H9 (cell line): ENCODE measurements around the gene SLC12A8. TPM values are rescaled to one million over a fixed set of nuclear protein-coding genes. Genes with fewer than 3 reads are reported as not detected.

ENCODE experiments used
- DNase-seq: peaks from one replicate; pipeline ENCODE4 v3.0.0-alpha.2; 2017
- H2AFZ ChIP-seq: one replicate; pipeline ENCODE4 v1.6.1; 2013; ENCODE audit warnings: mild to moderate bottlenecking, low read length, control low read depth, moderate library complexity
- H2AK5ac ChIP-seq: 2 replicates; pipeline ENCODE4 v1.6.1; 2013; ENCODE audit warnings: low read length, control low read depth, mixed read lengths; ENCODE audit not compliant: insufficient read length
- H2BK120ac ChIP-seq: one replicate; pipeline ENCODE4 v1.6.1; 2013; ENCODE audit warnings: low read depth, mild to moderate bottlenecking, low read length, control low read depth, inconsistent platforms; ENCODE audit not compliant: poor library complexity, severe bottlenecking
- H2BK12ac ChIP-seq: 2 replicates; pipeline ENCODE4 v1.6.1; 2013; ENCODE audit warnings: low read length, control low read depth, mixed read lengths, low read depth; ENCODE audit not compliant: insufficient read length
- H2BK15ac ChIP-seq: 2 replicates; pipeline ENCODE4 v1.6.1; 2013; ENCODE audit warnings: low read depth, low read length, control low read depth
- H2BK20ac ChIP-seq: one replicate; pipeline ENCODE4 v1.6.1; 2013; ENCODE audit warnings: low read depth, mild to moderate bottlenecking, low read length, control low read depth, inconsistent platforms; ENCODE audit not compliant: poor library complexity, severe bottlenecking
- H2BK5ac ChIP-seq: 2 replicates; pipeline ENCODE4 v1.6.1; 2013; ENCODE audit warnings: low read length, control low read depth, mixed read lengths; ENCODE audit not compliant: insufficient read length
- H3K14ac ChIP-seq: 2 replicates; pipeline ENCODE4 v1.6.1; 2013; ENCODE audit warnings: low read length, control low read depth; ENCODE audit not compliant: insufficient read depth
- H3K18ac ChIP-seq: 2 replicates; pipeline ENCODE4 v1.6.1; 2013; ENCODE audit warnings: low read depth, mild to moderate bottlenecking, mixed read lengths, low read length, control low read depth; ENCODE audit not compliant: insufficient read length
- H3K23ac ChIP-seq: 2 replicates; pipeline ENCODE4 v1.6.1; 2013; ENCODE audit warnings: low read length, control low read depth, mixed read lengths, low read depth; ENCODE audit not compliant: insufficient read length
- H3K23me2 ChIP-seq: 2 replicates; pipeline ENCODE4 v1.6.1; 2013; ENCODE audit warnings: low read depth, mild to moderate bottlenecking, mixed read lengths, low read length, control low read depth; ENCODE audit not compliant: insufficient read length, poor library complexity, severe bottlenecking
- H3K27ac ChIP-seq: 2 replicates; pipeline ENCODE4 v1.5.1; 2013; ENCODE audit warnings: low read length, control low read depth, mixed read lengths, low read depth; ENCODE audit not compliant: insufficient read length
- H3K27me3 ChIP-seq: 2 replicates; pipeline ENCODE4 v1.6.1; 2013; ENCODE audit warnings: low read length, control low read depth, inconsistent platforms; ENCODE audit not compliant: insufficient read depth
- H3K4ac ChIP-seq: 2 replicates; pipeline ENCODE4 v1.6.1; 2013; ENCODE audit warnings: low read depth, mild to moderate bottlenecking, control low read depth, inconsistent platforms, low read length, moderate library complexity
- H3K4me1 ChIP-seq: 2 replicates; pipeline ENCODE4 v1.6.1; 2013; ENCODE audit warnings: low read length, control low read depth, inconsistent platforms; ENCODE audit not compliant: insufficient read depth
- H3K4me2 ChIP-seq: 2 replicates; pipeline ENCODE4 v1.6.1; 2013; ENCODE audit warnings: low read length, control low read depth, mixed read lengths; ENCODE audit not compliant: insufficient read length, insufficient read depth
- H3K56ac ChIP-seq: 2 replicates; pipeline ENCODE4 v1.6.1; 2013; ENCODE audit warnings: low read depth, mild to moderate bottlenecking, mixed read lengths, low read length, control low read depth; ENCODE audit not compliant: insufficient read length
- H3K79me1 ChIP-seq: 2 replicates; pipeline ENCODE4 v1.6.1; 2013; ENCODE audit warnings: low read depth, mild to moderate bottlenecking, moderate library complexity, low read length, control low read depth, inconsistent platforms; ENCODE audit not compliant: insufficient read depth, poor library complexity, severe bottlenecking
- H3K79me2 ChIP-seq: 2 replicates; pipeline ENCODE4 v1.6.1; 2013; ENCODE audit warnings: low read length, control low read depth, inconsistent platforms; ENCODE audit not compliant: insufficient read depth
- H3K9ac ChIP-seq: 2 replicates; pipeline ENCODE4 v1.6.1; 2013; ENCODE audit warnings: low read length, control low read depth, mixed read lengths; ENCODE audit not compliant: insufficient read length; ENCODE audit errors: extremely low read depth
- H3K9me3 ChIP-seq: one replicate; pipeline ENCODE4 v1.6.1; 2013; ENCODE audit warnings: low read depth, low read length, inconsistent platforms; ENCODE audit not compliant: control insufficient read depth
- H3T11ph ChIP-seq: one replicate; pipeline ENCODE4 v1.6.1; 2013; ENCODE audit warnings: mild to moderate bottlenecking, low read length, control low read depth, inconsistent platforms
- H4K20me1 ChIP-seq: one replicate; pipeline ENCODE4 v1.6.1; 2013; ENCODE audit not compliant: control insufficient read depth, insufficient read length, insufficient read depth
- H4K5ac ChIP-seq: 2 replicates; pipeline ENCODE4 v1.6.1; 2013; ENCODE audit warnings: low read depth, mild to moderate bottlenecking, mixed read lengths, low read length, control low read depth; ENCODE audit not compliant: insufficient read length
- H4K8ac ChIP-seq: replicated peaks from 2 replicates; pipeline ENCODE4 v1.6.1; 2013; ENCODE audit warnings: low read length, control low read depth, mixed read lengths, low read depth; ENCODE audit not compliant: insufficient read length
- H4K91ac ChIP-seq: 2 replicates; pipeline ENCODE4 v1.6.1; 2013; ENCODE audit warnings: low read depth, mild to moderate bottlenecking, moderate library complexity, mixed read lengths, low read length, control low read depth; ENCODE audit not compliant: insufficient read length
- H3K27ac Mint-ChIP-seq, 3 experiments: 2 replicates in 2 of 3; 3 replicates in 1 of 3; pipeline ENCODE4 v1.8.0; 2020 to 2021; ENCODE audit warnings: mixed read lengths in 3 of 3, mild to moderate bottlenecking in 1 of 3, moderate library complexity in 1 of 3
- H3K27me3 Mint-ChIP-seq: 2 replicates; pipeline ENCODE4 v1.8.0; 2021; ENCODE audit warnings: low read depth, mild to moderate bottlenecking, moderate library complexity, mixed read lengths
- H3K36me3 Mint-ChIP-seq, 3 experiments: 2 replicates in 2 of 3; 3 replicates in 1 of 3; pipeline ENCODE4 v1.8.0; 2020 to 2021; ENCODE audit warnings: low read depth in 3 of 3, mixed read lengths in 3 of 3; ENCODE audit not compliant: insufficient read depth in 1 of 3
- H3K4me1 Mint-ChIP-seq, 2 experiments: 2 replicates each; pipeline ENCODE4 v1.8.0; 2020; ENCODE audit warnings: mixed read lengths in 2 of 2
- H3K4me3 Mint-ChIP-seq, 2 experiments: 2 replicates in 1 of 2; 3 replicates in 1 of 2; pipeline ENCODE4 v1.8.0; 2020 to 2021; ENCODE audit warnings: mild to moderate bottlenecking in 2 of 2, mixed read lengths in 2 of 2, moderate library complexity in 1 of 2
- H3K9me3 Mint-ChIP-seq, 2 experiments: 2 replicates in 1 of 2; 3 replicates in 1 of 2; pipeline ENCODE4 v1.8.0; 2020; ENCODE audit warnings: mild to moderate bottlenecking in 2 of 2, mixed read lengths in 2 of 2, moderate library complexity in 1 of 2
- CTCF ChIP-seq: fragments of 200-600 bp; sonication (generic); conservative IDR thresholded peaks from 3 replicates; pipeline ENCODE4 v1.8.0; 2021; ENCODE audit warnings: antibody characterized with exemption, mild to moderate bottlenecking
- WGBS: extraction: QIAGEN DNeasy Blood & Tissue Kit; methylation state at CpG from one replicate; pipeline ENCODE4 v1.1.7; 2013; ENCODE audit warnings: missing lambda C conversion rate, low lambda C conversion rate, mixed read lengths; ENCODE audit not compliant: insufficient read length; ENCODE audit errors: extremely low coverage; 5-methylcytosine and 5-hydroxymethylcytosine counted together
- total RNA-seq: library from RNA; stranded (reverse); gene quantifications from 2 replicates; pipeline ENCODE4 v1.2.1, GENCODE V29; 2021

The SLC12A8 gene
- total RNA-seq, 1 experiment from 2014 or later, result 8.2 TPM

- Histone ChIP-seq H3K4ac (no peak overlapping the region), H3K9ac (no peak overlapping the region), H2BK5ac (no peak overlapping the region), H3T11ph (no peak overlapping the region), H4K91ac (no peak overlapping the region), H2BK12ac (no peak overlapping the region), H2BK15ac (no peak overlapping the region), H3K9me3 (no peaks in the 10 kb centered on the region), H3K79me1 (no peaks in the 10 kb centered on the region), H3K14ac (no peak overlapping the region), H3K4me2 (no peak overlapping the region), H3K18ac (no peak overlapping the region), H3K4me1 (no peaks in the 10 kb centered on the region; the same call in 1 of the 2 replicates), H3K56ac (no peak overlapping the region), H2AFZ (no peak overlapping the region), H3K23me2 (no peaks in the 10 kb centered on the region), H2BK20ac (no peak overlapping the region), H3K23ac (no peak overlapping the region), H4K5ac (no peak overlapping the region), H2AK5ac (no peak overlapping the region), H4K8ac (no peak overlapping the region), H3K27ac (no peak overlapping the region), H3K27me3 (no peaks in the 10 kb centered on the region), H3K79me2 (no peaks in the 10 kb centered on the region), H2BK120ac (no peak overlapping the region), H4K20me1 (no peaks in the 10 kb centered on the region)
- DNase-seq, result no peak
- no peak overlapping the region for H3K4me3 Mint-ChIP-seq
- no peak for TF ChIP-seq CTCF
- no peaks in the 10 kb centered on the region for H3K9me3 Mint-ChIP-seq
- WGBS, result no CpG with 5 or more reads among the region's 7 CpGs
- no peaks in the 10 kb centered on the region for H3K27me3 Mint-ChIP-seq
- H3K4me1 Mint-ChIP-seq, result peaks cover 19 to 24% of the 10 kb centered on the region in 2 experiments
- no peak overlapping the region for H3K27ac Mint-ChIP-seq
- no peaks in the 10 kb centered on the region; a peak in 1 of 7 replicates for H3K36me3 Mint-ChIP-seq
These were observed 139.1 kb downstream of the SLC12A8 start for GRCh38 chr3:125073390-125073905.
